GM21576 (cell line): ENCODE data around the gene FABP7.
"Not testable (repeated sequence)": the region's sequence is repeated elsewhere in the genome, so short reads cannot be mapped to it uniquely, and the experiment has no call there.

ENCODE experiments used
- ATAC-seq: cut with Tn5 transposase; IDR thresholded peaks from one replicate; pipeline ENCODE4 v1.9.1; 2021; ENCODE audit warnings: mild to moderate bottlenecking, moderate library complexity; ENCODE audit not compliant: unreplicated experiment

FABP7 gene

DNA sequence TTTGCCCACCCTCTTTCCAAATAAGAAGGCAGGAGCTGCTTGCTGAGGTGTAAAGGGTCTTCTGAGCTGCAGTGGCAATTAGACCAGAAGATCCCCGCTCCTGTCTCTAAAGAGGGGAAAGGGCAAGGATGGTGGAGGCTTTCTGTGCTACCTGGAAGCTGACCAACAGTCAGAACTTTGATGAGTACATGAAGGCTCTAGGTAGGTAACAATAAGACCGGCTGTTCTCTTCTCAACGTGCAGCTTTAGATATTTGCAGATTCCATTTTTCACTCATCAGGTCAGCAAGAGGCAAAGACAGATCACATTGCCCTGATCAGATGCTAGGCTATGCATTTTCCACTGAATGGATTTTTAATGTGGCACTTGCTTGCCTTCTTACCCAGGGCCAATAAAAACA, at the start of gene FABP7:
FABP7 (plus strand) TSS at position 50 of the 400 bp plus-strand sequence; CDS start at position 129, 79 bp downstream.
- ATAC-seq = no peak

DNA sequence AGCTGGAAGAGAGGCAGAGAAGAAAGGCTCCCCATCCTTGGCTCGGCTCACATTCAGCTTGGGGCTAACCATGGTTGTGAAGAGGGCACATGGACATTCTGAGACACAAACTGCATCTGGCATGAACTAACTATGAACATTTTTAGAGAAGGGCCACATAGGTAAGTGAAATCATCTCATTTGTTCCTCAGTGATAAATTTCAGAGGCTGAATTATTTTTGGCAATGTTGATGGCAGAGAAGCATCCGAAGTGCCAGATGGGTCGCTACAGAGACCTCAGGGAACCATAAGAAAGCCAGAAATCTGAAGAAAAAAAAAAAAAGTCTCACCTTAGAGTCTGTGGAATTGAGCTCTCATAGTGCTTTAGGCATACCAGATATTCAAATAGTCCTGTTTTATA, 49.2 kb upstream of the FABP7 start:
- ATAC-seq = no peak

DNA sequence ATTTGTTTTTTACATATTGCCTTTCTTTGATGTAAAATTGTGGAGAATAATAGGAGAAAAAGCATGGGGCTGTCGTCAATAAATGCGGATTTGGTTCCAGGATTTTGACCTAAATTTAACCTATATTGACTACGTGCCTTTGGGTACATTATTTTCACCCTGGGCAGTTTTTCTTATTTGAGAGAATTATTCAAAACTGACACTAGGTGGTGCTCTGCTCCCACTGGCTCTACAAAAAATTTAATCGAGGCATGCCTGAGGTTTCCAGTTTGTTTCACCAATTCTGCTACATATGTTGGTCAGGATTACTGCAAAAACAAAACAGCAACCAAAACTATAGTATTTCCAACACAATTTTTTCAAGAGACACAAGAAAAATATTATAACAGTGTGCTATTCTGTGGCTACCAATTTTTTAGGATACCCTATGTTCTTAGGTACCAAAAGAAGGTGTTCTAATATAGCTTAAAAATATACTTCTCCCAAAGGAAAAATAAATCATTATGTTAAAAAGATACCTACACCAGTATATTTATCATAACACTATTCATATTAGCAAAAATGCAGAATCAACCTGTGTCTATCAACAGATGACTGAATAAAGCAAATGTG, 48.6 kb upstream of the FABP7 start:
- ATAC-seq = no peak

DNA sequence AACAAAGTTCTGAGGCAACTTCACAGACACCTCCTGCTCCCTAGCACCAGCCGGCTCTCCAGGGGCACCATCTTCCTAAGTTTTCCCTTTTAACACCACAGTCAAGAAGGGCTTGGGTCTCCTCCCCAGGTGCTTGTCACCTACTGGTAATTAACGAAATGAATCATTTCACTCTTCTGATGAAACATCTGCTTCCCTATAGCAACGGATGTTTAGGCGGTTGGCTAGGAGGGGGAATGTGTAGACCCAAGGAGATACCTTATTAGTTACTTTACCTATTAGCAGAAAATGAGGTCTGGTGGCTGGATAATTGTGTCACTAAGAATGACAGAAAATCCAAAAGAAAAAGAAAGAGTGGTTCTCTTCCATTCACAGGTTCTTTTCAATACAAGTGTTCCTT, 46.3 kb upstream of the FABP7 start:
- ATAC-seq = no peak

DNA sequence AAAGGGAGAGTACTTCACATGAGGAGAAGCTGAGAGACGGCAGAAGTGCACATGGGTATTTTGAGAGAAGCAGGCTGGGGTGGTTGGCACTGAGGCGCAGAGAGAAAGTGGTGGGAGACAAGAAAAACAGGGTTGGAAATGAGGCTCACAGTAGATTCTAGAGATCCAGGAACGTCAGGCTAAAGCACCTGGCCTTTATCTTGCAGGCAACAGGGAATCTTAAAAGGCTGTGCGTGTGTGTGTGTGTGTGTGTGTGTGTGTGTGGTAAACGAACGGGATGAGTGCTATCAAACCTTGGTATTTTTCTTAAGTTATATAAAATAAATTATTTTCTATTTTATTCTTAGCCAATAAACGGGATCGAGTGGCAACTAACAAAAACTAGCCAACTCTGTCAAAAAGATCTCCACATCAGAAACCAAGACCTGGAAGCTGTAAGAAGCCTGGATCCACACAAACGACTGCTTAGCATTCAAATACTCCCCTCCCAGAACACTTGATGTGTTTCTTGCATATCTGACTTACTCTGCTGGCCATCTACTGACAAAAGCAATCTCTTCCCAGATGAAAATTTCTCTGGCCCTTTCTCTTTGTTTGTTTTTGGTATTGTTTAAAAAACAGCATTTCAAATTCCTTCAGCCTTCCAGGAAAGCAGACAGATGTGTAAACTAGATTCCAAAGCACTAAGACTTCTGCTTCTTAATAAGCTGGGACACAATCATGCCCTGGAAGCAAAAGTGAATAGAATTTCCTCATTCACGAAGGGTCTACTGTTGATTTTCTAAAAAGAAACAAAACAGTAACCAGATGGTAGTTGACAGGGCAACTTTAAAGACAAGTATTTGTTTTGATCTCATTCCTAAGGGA, 44.8 kb upstream of the FABP7 start:
- no peak for ATAC-seq

DNA sequence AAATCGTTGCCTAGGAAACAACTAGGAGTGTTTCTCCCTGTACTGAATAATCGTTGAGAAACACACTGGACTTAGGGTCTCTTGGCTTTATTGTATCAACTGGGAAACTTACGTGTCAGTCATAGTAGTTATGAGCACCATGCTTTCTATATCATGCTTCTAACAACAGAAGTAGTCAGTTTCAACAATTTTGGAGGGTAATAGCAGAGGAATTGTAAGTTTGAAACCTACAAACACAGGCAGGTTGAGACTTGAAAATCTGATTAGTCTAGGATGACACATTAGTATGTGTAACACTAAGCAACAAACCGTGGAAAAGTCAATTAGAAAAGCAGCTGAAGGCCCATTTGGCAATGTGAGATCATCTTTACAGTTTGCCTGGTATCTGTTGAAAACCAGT, 43.9 kb upstream of the FABP7 start:
- no peak for ATAC-seq

DNA sequence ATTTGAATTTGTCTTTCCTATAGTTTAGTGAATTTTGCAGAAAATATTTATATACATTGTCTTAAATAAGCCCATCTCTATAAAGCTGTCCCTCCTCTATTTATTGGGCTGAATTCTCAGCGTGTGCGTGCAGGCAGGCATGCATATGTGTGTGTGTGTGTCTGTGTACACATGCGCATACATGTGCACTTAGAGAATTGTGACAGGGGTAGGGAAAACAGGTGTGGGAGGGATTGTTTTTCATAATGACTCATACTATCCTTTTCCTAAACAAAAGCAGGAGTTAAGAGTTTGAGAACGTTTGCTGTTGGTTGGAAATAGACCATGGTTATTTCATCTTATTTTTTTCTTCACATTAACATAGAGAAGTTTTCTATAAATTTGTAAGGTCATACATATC, 43.4 kb upstream of the FABP7 start:
- ATAC-seq = no peak

DNA sequence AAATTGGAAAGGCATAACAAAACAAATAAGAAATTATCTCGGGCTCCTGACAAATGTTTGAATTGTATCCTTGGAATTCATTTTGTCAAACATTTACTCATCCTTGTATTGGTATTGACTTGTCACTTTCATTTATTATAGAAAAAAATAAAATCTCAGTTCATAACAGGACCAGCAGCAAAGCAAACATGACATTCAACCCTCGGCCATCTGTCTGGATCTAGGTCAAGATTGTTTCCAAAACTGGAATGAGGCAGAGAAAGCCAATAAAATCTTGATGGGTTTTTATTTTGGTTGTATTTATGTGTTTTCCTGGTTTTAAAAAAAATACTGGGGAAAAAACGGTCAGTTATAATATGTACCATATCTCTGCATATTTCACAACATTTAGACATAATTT, 42.9 kb upstream of the FABP7 start:
- ATAC-seq = no peak

DNA sequence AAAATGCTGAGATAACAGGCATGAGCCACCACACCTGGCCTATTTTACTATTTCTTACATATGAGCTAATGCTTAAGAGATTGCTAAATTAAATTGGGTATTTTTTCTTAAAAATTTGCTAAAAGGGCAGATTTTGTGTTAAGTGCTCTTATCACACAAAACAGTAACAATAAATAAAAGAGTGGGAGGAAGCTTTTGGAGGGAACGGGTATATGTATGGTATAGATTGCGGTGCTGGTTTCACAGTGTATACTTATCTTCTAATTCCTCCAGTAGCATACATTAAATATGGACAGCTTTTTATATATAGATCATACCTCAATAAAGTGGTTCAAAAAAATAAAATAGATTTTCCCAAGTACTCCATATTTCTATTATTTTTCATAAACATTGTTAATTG, 39.4 kb upstream of the FABP7 start:
- no peak for ATAC-seq

DNA sequence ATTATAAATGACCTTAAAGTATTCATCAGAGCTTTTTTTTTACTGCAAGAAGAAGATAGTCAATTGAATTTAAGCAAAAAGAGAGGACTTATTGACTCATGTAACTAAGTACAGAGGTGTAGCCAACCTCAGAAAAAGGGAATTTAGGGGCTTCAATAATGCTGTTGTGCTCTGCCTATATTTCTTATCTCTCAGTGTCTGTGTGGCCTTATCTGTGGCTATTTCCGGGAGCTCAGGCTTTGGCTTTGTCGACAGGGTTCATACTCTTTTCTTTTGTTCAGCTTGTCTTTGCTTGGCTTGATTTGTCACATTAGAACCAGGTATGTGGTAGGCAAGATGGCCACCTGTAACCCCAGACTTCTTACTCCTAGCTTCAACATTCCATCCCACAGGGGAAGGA, 38.6 kb upstream of the FABP7 start:
- no peak for ATAC-seq

DNA sequence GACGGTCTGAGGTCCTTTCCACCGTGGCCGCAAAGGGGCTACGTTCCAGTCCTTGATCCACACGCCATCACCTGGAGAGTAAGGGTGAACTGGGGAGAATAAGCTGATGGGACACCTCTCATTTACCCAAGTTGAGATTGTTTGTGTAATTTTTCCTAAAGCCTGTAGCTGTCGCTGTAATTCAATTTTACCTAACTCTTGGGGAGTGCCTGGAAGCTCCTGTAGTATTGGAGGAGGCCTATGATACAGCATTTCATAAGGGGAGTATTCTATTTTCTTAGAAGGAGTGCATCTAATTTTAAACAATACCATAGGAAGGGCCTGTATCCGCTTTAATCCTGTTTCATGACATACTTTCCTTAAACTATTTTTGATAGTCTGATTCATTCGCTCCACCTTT, 35.3 kb upstream of the FABP7 start:
- not testable (repeated sequence) for ATAC-seq

DNA sequence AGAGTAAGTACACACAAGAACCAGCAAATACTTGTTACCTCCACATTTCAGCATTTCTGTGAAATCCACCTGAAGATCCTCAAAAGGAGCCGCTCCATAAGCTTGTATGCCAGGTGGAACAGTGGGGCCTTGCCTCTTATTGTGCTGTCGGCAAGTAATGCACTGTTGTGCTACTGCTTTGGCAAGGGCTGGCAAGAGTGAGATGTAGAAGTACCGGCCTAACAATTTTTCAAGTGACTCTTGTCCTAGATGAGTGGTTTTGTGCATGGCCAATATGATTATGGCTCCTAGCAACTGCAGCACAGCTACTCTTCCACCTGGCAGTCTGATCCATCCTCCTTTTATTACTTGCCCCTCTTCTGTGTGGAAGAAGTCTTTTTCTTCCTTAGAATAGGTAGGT, 34.7 kb upstream of the FABP7 start:
- ATAC-seq = not testable (repeated sequence)

DNA sequence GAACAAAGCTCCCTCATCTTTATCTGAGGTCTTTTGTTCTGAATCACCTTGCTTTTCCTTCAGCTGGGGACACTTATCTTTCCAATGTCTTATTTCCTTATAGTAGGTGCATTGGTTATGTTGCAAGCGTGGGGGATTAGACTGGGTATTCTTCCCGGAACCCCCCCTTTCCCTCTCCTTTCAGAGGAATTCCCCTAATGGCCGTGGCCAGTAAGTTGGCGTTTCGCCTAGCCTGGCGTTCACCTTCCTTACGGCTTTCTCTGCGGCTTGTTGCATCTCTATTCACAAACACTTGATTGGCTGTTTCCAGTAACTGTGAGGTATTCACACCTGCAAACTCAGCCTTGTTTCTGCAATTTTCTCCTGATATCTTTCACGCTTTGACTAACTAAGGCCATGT, 32.8 kb upstream of the FABP7 start:
- ATAC-seq = no peak

DNA sequence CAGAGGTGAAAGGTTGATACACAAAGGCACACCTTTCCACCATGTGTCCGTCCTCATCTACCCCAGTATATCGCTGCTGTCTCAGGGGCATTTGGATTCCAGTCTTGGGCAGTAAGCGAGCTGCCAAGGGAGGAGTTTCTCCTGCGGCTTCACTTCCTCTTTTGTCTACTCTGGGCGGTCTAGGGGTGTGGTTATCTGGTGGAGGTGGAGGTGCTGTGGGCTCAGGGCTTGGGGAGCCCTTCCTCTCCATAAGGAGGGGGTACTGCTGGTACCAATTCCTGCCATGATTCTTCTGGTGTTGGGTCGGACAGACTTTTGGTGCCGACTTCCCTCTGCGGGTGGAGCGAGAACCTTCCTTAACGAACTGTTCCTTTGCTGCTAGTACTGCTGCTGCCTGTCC, 31.9 kb upstream of the FABP7 start:
- no peak for ATAC-seq

DNA sequence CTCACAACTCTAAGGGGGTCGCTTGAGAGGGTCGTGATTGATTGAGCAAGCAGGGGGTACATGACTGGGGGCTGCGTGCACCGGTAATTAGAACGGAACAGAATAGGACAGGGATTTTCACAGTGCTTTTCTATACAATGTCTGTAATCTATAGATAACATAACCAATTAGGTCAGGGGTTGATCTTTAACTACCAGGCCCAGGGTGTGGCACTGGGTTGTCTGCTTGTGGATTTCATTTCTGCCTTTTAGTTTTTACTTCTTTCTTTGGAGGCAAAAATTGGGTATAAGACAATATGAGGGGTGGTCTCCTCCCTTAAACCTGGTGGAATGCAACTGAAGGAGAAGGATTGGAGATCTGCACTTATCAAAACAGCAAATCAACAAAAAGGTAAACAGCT, 30.6 kb upstream of the FABP7 start:
- not testable (repeated sequence) for ATAC-seq

DNA sequence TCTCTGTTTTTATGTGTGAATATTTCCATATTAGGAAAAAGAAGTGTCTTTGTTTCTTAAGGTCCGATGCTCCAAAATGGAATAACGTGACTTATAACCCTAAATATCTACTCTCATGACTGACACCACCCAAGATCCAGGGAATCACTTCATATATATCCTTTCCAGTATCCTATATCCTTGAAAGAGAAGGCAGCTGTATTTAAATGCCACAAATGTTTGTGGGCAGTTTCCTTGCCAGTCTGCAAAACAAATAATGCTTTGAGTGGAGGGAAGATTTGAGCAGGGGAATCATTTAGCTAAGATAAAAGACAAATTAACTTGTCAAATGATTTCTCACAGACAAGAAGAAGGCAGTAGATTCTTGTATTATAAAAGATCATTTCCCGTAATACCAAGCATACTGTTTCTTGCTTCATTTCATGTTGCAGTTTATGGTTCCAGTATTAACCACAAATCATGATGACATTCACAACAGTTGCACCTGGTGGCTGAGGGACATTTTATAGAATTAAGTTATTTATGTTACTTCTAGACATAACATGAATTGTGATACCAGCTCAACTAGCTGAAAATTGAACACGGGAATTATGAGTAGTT, 30.0 kb upstream of the FABP7 start:
- no peak for ATAC-seq

DNA sequence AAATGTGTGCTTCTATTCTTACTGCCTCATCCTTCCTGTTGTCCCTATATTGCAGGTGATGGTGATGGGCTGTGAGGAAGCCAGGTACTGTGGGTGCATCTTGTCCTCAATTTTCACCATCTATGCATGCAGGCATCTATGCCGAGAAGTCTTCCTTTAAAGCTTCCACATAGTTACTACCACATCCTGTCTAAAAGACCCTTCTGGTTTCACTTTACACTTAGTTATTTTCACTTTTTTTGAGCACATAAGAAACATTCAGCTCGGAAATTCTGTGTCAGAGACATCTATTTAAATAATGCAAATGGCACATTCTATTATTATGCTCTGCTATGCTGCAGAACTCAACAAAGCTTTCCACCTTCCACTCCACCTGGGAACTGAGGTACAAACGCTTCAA, 28.2 kb upstream of the FABP7 start:
- peak; percentile 91 for ATAC-seq

DNA sequence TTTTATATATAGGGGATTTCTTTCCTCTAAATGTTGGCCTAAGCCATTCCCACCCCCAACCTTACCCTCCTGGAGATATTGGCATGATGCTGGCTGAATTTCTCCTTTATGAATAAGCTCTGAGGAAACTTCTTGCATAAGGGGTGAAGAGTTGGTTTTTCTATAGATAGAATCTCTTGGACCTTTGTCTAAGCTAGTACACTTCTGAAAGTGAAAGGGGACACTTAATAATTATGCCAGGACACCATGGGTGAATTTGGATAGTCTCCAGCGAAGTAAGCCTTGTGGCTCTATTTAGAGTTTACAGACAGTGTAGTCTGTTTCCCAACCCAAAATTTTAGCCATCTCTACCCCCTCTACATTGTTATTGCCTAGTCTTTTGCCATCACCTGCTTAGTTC, 27.1 kb upstream of the FABP7 start:
- no peak for ATAC-seq

DNA sequence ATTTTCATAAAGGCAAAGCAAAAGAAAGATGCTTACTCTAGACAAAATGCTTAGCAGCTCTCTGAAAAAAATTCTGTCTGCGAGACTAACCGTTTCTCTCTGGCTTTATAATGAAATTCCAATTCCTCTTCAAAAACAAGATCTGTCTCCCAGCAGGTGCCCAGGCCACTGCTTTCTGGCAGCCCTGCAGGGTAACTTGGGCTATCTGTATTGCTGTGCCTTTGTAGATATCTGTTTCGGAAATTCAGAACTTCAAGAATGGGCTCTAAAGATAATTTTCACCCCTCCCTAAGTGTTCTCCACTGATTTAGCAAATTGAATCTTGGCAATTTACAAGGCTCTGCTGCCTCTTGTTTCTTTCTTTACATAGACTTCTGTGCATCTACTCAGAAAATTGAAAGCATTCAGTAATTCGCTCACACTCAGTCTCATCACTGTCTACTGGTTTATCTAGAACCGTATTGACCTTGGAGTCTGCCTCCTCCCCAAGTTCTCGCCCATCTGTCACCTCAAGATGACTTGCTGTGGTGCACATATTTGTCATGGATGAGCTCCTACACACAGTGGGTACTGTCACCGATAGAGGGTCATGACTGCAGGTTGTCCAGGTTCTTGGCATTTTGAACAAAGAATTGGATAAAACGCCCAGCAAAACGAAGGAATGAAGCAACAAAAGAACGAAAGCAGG, 26.4 kb upstream of the FABP7 start:
- no peak for ATAC-seq

DNA sequence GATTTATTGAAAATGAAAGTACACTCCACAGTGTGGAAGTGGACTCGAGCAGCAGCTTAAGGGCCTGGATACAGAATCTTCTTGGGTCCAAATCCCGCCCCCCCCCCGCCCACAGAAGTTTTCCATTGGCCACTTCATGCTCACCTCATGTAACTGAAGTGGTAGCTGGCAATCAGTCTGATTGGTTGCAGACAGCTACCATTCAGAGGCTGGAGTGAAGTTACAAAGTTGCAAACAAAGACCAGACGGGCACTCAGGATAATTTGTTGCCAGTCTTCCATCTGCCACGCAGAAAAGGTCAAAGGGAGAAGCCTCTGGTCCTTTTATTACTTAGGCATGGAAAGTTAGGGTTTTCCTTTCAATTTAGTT, 25.8 kb upstream of the FABP7 start:
- ATAC-seq = no peak

DNA sequence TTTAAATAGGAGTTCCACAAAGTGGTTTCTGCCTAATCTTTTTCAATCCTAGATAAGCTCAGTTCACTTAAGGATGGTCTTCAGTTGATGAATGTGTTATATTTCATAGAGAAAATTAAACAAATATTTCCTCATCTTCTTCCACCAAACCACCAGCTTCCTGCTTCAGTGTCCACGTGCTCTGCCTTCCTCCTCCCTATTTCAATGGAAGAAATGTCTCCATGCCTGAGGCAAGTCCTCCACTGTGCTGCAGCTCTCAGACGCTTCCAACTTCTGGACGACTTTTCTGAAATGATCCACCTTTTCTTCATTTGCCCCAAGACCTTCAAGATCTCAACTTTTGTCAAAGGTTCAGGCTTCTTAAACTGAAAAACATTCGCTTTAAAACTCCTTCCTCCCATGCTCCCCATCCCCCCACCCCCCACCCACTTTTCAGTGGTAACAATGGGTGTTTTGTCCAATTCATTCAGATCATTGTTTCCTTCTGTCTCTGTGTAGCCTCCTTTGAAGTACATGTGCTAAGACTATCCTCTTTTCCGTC, 25.3 kb upstream of the FABP7 start:
- no peak for ATAC-seq
